ENCODE results near the gene AASDH.

GRCh38 chr4:56289934-56290333 is 97.4 kb downstream of the AASDH start:
- TF ChIP-seq POLR2A (IDR thresholded peaks at IDR 0.05; ENCODE audit: low read depth, low read length) (no peak), TAF1 (IDR thresholded peaks at IDR 0.05; ENCODE audit: low read depth, low read length) (no peak), SPI1 (IDR thresholded peaks at IDR 0.05; ENCODE audit: low read depth, low read length) (no peak), POLR2AphosphoS5 (IDR thresholded peaks at IDR 0.05; ENCODE audit: low read depth, low read length) (no peak), PAX5 (IDR thresholded peaks at IDR 0.05; ENCODE audit: insufficient read depth, low read length, severe bottlenecking) (no peak), POU2F2 (IDR thresholded peaks at IDR 0.05; ENCODE audit: low read depth, low read length) (no peak)

Data from GM12891 (cell line).